Ammon's horn (tissue), 1 donor: Measurements from ENCODE around the gene TNFRSF1B.

ENCODE experiments used
- DNase-seq: peaks from one replicate; pipeline ENCODE4 v3.0.0-alpha.2; 2016; ENCODE audit warnings: low spot score

The TNFRSF1B gene

GRCh38 chr1:12194666-12195216 lies 27.9 kb downstream of the TNFRSF1B start:
- DNase-seq: no peak

- no peak for DNase-seq
Observed at GRCh38 chr1:12195416-12195815, 28.6 kb downstream of the TNFRSF1B start.

GRCh38 chr1:12196641-12197482 lies 30.1 kb downstream of the TNFRSF1B start:
- DNase-seq: peak; percentile 65

GRCh38 chr1:12197483-12197880 lies 30.7 kb downstream of the TNFRSF1B start:
- DNase-seq: no peak

GRCh38 chr1:12200208-12200607 lies 33.4 kb downstream of the TNFRSF1B start:
- DNase-seq: no peak

- DNase-seq: no peak
Observed at GRCh38 chr1:12201352-12202189, 34.8 kb downstream of the TNFRSF1B start.

GRCh38 chr1:12202190-12202497 lies 35.4 kb downstream of the TNFRSF1B start:
- DNase-seq: no peak

- no peak for DNase-seq
Observed at GRCh38 chr1:12202577-12202976, 35.8 kb downstream of the TNFRSF1B start.

GRCh38 chr1:12203216-12204007 lies 36.6 kb downstream of the TNFRSF1B start:
- DNase-seq: no peak

- DNase-seq: no peak
Observed at GRCh38 chr1:12204140-12204539, 37.3 kb downstream of the TNFRSF1B start.

GRCh38 chr1:12204754-12205658 lies 38.2 kb downstream of the TNFRSF1B start:
- no peak for DNase-seq

- no peak for DNase-seq
Observed at GRCh38 chr1:12206238-12206637, 39.4 kb downstream of the TNFRSF1B start.

GRCh38 chr1:12206792-12207424 lies 40.1 kb downstream of the TNFRSF1B start:
- DNase-seq: no peak

- DNase-seq: no peak
Observed at GRCh38 chr1:12208271-12208670, 41.5 kb downstream of the TNFRSF1B start.

- DNase-seq: peak; percentile 88
Observed at GRCh38 chr1:12208764-12209494, 42.1 kb downstream of the TNFRSF1B start.

GRCh38 chr1:12209495-12209832 lies 42.7 kb downstream of the TNFRSF1B start:
- no peak for DNase-seq

- no peak for DNase-seq
Observed at GRCh38 chr1:12215118-12215961, 48.5 kb downstream of the TNFRSF1B start.

GRCh38 chr1:12219800-12220199 lies 53.0 kb downstream of the TNFRSF1B start:
- DNase-seq: no peak

GRCh38 chr1:12220890-12221289 lies 54.1 kb downstream of the TNFRSF1B start:
- DNase-seq: no peak
